ENCODE measurements around the gene PLAU.

DNA sequence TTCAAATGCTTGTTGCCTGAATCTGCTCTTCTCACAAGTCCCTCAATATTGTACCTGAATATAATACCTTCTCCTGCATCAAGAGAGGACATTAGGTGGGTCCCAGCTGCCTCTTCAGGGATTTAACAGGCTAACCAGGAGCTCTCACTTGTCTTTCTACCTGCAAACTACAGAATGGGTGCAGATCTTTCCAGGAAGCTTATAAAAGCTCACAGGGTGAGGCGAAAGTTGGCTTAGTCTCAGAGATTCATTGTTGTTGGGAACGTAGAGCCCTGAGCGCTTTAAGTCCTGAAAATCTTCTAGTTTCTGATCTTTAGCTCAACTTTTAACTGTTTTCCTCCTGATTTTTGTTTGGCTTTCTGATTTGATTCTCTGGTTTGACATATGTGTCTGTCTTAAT is 25.0 kb downstream of the PLAU start:
- TF ChIP-seq, protein P1, sequence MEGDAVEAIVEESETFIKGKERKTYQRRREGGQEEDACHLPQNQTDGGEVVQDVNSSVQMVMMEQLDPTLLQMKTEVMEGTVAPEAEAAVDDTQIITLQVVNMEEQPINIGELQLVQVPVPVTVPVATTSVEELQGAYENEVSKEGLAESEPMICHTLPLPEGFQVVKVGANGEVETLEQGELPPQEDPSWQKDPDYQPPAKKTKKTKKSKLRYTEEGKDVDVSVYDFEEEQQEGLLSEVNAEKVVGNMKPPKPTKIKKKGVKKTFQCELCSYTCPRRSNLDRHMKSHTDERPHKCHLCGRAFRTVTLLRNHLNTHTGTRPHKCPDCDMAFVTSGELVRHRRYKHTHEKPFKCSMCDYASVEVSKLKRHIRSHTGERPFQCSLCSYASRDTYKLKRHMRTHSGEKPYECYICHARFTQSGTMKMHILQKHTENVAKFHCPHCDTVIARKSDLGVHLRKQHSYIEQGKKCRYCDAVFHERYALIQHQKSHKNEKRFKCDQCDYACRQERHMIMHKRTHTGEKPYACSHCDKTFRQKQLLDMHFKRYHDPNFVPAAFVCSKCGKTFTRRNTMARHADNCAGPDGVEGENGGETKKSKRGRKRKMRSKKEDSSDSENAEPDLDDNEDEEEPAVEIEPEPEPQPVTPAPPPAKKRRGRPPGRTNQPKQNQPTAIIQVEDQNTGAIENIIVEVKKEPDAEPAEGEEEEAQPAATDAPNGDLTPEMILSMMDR (IDR thresholded peaks at IDR 0.05), result no peak
- TF ChIP-seq POLR2A (IDR thresholded peaks at IDR 0.05), result no peak

Data from testis (tissue), 2 donors.